HG03432 (cell line): ENCODE results near the gene STEAP4.

ENCODE experiments used
- ATAC-seq: cut with Tn5 transposase; IDR thresholded peaks from one replicate; pipeline ENCODE4 v1.9.1; 2021; ENCODE audit warnings: mild to moderate bottlenecking, moderate library complexity; ENCODE audit not compliant: unreplicated experiment

STEAP4 gene

DNA sequence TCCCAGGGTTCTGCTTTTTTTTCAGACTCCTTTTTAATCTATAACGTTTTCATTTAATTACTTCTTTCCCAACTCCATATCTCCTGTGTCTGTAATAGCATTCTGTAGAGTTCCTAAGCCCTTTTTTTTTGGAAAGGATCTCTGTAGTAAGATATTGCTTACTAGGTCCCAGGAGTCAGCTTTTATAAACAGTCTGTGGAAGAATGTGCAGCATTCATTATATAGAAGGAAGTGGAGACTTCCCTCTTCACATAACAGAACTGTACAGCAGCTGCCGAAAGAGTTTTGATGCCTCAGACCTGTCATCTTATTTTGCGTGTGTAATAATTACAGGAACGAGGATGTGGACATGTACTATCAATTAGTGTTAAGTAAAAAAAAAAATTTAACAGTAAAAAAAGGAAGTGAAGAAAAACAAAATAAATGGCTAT, 7.4 kb upstream of the STEAP4 start:
- no peak for ATAC-seq

DNA sequence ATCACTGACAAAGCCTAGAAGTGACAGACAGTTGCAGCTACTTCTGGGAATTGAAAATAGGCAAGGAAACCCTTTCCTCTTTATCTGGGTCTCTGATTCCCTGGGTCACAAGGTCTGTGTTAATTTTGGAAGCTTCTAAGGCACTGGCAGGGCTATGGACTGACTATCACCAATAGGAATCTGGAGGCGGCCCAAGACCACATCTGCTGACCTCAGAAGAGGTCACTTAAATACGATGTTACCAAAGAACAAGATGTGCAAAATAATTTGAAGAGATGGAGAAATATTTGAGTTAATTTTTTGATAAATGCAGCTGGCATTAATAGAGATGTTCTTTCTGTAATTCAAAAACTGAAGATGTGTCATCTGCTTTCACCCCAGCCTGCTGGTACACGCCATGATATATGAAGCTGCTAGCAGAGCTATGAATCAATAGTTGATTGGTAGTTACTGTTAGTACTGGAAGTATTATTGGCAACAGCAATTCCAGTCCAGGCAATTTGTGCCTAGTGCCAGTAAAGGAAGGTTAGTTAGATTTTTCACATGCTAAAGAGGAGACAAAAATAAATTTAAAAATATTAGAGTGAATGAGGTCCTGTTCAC, 5.5 kb upstream of the STEAP4 start:
- no peak for ATAC-seq

DNA sequence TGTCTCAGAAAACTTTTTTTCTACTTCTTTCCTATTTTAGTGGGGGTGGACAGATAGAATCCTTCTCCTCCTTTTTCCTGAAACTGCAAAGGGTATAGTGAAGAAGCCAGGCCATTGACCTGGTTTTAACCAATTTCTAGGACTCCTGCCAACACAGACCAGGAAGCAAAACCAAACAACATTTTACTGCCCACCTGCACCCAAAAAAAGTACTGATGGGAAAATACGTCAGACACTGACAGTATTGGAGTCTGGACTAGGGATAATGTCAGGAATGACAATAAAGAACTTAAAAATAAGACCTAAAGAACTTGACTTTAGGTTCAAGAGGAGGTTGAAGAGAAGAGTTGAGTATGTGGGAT, 5.0 kb upstream of the STEAP4 start:
- no peak for ATAC-seq

DNA sequence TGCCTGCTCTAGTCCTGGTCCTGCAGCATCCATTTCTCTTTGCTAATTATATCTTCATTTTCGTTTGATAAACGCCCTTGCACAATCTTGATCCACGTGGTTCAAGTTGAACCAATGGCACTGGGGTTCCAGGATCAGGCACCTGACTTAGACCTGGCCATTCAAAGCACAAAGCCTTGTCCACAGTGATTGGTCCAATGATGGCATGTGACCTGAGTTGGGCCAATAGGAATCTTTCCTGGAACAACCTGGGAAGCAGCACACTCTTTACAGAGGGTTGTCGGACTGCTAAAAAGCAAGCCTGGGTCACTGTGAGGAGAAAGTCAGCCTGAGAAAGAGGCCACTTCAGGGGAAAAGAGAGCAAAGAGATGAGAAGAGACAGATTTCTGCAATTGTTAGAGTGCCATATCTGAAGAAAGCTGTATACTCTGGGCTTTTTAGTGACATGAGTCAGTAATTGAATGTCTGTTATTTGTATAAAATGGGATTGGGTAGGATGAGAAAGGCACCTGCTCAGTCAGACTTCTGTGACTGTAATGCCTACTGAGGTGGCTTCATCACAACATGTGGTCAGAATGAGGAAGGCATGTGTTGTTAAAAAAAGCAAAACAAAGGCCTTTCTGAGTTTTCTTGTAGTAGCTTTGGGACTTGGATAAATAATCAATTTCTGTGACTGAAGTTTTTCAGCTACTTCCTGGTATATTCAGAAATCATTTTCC, 4.4 kb upstream of the STEAP4 start:
- ATAC-seq, result no peak

DNA sequence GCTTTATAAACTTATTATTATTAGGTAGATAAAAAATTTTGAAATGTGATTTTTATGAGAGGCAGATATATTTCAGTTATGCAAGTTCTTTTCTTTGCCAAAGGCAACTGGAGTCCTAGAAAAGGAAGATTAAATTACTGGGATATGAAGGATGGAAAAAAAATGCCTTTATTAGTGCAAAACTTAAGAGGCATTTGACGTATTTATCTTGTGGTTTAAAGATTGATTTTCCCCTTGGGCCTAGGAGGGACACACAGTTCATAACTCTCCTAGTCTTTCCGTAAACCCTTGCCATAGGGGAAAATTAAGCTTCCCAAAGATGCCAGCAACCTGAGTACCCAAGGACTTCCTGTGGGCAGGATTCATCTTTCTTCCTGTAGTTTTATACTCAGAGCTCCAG, 3.1 kb upstream of the STEAP4 start:
- no peak for ATAC-seq

DNA sequence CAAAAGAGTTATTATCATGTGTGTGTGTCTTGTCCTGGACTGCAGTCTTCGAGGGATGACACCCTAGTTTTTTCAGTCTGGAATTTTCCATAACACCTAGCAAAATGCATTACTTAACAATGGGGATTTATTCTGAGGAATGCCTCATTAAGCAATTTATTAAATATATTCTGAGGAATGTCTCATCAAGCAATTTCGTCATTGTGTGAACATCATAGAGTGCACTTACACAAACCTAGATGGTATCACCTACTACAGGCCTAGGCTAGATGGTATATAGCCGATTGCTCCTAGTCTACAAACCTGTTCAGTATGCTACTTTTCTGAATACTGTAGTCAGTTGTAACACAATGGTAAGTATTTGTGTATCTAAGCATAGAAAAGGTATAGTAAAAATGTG, 1.1 kb upstream of the STEAP4 start:
- ATAC-seq, result no peak

- ATAC-seq, result no peak
Observed at GRCh38 chr7:88307412-88307811, 718 bp upstream of the STEAP4 start.

- no peak for ATAC-seq
Observed at GRCh38 chr7:88305044-88305443, 1.6 kb downstream of the STEAP4 start.

- ATAC-seq, result no peak
Observed at GRCh38 chr7:88302486-88302885, 4.2 kb downstream of the STEAP4 start.

- ATAC-seq, result no peak
Observed at GRCh38 chr7:88301924-88302323, 4.8 kb downstream of the STEAP4 start.

DNA sequence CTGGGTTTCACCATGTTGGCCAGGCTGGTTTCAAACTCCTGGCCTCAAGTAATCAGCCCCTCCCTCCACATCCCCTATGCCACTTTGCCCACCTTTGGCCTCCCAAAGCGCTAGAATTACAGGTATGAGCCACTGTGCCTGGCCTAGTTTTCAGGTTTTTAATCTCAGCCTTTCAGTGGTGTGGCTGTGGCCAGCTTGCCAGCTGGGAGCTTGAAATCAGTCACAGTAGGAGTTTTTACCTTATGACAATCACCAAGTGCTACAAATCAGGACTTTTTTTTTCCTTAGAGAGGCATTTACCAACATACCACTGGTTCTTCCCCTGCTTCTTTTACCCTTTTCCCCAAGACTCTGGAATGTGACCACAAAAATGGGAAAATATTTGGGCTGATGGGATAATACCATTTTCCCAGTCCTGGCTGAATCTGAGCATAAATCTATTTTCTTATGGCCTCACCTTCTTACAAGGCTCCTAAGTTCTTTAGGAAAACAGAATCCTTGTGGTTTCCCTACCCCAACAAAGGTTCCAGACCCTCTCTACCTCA, 6.2 kb downstream of the STEAP4 start:
- no peak for ATAC-seq

DNA sequence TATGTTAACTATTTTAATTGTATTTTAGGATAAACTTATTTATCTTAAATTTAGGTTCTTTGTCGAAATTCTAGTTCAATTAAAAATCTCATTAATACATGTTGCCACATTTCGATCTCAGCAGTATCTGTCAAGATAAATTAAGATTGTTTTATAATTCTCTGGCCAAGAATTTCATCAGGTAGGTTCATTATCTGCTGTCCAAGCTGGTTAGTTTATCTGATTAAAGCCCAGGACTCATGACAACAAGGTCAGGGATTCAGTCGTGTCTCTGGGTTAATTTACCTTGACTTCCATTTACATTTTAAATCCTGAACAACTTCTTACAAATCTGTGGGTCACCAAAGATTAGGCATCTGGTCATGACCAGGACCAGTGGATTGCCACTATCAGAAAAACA, 7.6 kb downstream of the STEAP4 start:
- no peak for ATAC-seq

- ATAC-seq, result no peak
Observed at GRCh38 chr7:88293866-88294265, 12.8 kb downstream of the STEAP4 start.

GRCh38 chr7:88291398-88292173, 15.1 kb downstream of the STEAP4 start:
- no peak for ATAC-seq

GRCh38 chr7:88290491-88290890, 16.2 kb downstream of the STEAP4 start:
- no peak for ATAC-seq

GRCh38 chr7:88289564-88290025, 17.1 kb downstream of the STEAP4 start:
- ATAC-seq, result no peak

- no peak for ATAC-seq
Observed at GRCh38 chr7:88281749-88282148, 24.9 kb downstream of the STEAP4 start.

GRCh38 chr7:88280801-88281200, 25.9 kb downstream of the STEAP4 start:
- ATAC-seq, result no peak

GRCh38 chr7:88279323-88279722, 27.4 kb downstream of the STEAP4 start:
- no peak for ATAC-seq

- ATAC-seq, result no peak
Observed at GRCh38 chr7:88278881-88279280, 27.8 kb downstream of the STEAP4 start.

GRCh38 chr7:88276605-88277153, 30.0 kb downstream of the STEAP4 start:
- ATAC-seq, result no peak
